IPS DF 19.7 (cell line): ENCODE results near the gene IFNG.
"Not testable (repeated sequence)": the region's sequence is repeated elsewhere in the genome, so short reads cannot be mapped to it uniquely, and the experiment has no call there.

Experiments used
- DNase-seq: peaks from one replicate; pipeline ENCODE4 v3.0.0-alpha.2; 2013; ENCODE audit warnings: low read depth, low spot score

Gene IFNG

DNA sequence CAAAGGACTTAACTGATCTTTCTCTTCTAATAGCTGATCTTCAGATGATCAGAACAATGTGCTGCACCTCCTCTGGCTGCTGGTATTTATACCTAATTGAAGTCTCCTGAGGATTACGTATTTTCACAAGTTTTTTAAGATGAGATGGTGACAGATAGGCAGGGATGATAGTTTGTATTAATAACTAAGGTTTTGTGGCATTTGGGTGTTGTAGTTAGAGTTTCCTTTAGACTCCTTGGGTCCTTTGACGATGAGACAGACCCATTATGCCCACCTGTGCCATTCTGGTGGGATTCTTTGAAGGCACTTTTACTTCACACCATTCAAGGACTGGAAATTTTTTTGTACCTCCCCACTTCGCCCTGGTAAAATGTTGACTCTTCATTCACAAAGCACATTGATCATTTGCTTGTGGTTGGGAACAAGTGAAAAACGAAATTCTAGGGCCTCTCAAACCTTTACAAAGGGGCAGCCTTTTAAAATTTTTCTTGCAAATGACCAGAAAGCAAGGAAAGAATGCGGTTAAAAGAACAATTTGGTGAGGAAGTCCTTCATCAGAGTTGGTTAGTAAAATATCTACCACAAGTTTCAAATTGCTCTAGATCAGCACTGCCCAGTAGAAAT, at the start of gene IFNG:
TSS of gene IFNG (minus strand) at position 60 of the 624 bp plus-strand sequence. CDS start 125 bp downstream, outside the sequence.
- DNase-seq = no peak

DNA sequence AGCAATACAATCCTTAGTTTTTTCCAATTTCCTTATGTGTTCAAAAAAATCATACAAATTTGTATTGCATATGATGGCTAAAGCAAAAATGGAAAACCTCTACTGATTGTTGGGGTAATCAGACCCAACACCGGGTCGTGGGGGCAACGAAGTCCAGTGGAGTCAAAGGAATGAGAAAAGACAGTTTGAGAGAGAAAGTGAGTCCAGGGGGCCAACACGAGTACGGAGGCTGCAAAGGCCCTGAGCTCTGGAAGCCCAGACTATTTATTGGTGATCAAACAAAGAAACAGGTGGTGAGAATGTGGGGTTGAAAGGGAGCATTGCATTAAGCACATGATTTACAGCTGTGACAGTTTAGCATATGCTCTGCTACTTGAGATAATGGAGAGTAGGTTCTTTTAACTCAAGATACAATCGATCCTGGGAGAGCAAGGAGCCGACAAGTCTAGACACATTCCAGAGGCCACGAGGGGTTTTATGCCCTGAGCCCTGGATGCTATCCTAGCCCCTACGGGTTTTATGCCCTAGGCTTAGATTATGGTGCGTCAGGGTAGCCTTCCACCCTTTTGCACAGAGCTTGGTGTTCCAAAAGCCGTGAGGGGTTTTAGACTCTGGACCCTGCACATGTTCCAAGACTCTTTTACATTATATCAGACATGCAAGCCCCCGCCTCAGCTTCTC, 49.6 kb upstream of the IFNG start:
- DNase-seq = not testable (repeated sequence)

DNA sequence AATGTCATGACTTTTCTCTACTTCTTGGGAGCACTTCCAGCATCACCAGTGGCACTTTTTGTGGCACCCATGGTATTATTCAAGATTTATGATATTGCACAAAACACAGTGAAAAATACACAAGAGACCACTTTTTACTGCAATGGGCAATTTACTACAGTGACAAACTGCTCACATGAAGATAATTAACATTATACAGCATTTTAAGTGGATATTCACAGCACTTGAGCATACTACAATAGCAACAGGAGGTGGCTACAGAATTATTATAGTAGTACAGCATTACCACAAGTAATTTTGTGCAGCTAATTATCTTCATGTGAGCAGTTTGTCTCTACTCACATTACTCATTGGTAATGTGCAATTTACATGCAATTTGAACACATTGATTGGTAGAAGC, 47.7 kb upstream of the IFNG start:
- DNase-seq = no peak

DNA sequence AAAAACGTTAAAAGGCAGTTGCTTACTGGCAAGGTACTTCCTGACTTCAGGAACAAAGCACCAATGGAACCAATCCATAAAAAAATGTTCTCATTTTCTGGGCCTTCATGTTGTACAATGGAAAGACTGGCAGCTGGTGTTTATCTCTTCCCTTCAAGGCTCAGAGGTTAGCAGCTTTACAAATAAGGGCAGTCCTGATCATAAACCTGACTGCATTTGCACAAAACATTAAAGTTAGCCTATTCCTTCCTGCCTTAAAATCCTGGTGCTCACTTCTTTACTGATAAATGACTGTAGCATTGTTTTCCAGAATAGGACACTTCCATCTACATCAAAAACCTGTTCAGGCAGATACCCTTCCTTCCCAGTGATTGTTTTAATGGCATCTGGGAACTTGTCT, 46.9 kb upstream of the IFNG start:
- DNase-seq = no peak

DNA sequence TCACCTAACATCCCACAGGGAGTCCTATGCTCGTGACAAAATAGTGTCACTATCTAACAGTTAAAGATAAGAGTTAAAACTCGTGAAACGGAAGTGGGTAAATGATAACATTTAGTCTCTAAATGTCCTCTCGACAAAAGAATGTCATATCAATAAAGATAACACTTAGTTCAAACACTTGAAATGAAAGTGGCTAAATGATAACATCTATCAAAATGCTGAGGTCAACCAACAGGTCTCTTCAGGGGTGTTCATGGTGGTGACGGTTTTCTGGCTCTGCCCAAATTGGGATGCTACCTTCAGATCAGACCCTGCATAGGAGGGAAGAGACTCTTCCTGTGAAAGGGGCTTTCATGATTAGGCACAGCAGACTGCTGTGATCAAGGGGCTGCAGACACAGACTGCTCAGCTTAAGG, 43.9 kb upstream of the IFNG start:
- no peak for DNase-seq

DNA sequence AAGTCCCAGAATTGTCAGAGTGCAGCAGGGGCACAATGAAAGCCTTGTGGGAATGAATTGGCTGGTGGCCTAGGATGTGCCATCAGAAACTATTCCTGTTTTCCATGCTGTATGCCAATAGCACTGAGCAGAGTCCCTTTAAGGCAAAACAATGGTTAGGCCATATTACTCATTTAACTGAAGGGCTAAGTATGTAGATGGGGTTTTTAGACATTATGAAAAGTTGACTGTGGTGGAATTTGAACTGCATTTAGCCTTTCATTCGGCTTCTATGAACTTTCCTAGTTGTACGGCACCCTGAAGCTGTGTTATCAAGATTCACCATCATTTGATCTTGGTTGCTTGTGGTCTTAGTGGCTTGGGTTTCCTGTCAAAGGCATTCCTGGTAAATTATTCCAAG, 41.3 kb upstream of the IFNG start:
- DNase-seq = no peak

DNA sequence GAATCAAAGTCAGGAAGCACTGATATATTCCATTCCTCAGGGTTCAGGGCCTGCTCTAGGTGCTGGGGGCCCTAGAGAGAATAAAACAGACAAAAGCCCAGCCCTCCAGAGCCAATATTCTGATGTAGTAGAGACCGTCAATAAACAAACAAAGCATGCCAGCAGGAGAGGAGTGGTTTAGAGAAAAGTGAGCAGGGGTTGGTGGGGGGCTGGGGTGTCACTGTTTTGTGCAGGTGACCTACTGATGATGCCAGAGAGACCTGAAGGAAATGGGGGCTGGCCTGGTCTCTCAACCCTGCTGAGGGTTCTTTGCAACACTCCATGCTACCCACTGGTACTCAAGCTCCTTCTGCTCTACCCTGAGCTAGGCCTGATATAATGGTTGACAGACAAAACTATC, 39.6 kb upstream of the IFNG start:
- no peak for DNase-seq

DNA sequence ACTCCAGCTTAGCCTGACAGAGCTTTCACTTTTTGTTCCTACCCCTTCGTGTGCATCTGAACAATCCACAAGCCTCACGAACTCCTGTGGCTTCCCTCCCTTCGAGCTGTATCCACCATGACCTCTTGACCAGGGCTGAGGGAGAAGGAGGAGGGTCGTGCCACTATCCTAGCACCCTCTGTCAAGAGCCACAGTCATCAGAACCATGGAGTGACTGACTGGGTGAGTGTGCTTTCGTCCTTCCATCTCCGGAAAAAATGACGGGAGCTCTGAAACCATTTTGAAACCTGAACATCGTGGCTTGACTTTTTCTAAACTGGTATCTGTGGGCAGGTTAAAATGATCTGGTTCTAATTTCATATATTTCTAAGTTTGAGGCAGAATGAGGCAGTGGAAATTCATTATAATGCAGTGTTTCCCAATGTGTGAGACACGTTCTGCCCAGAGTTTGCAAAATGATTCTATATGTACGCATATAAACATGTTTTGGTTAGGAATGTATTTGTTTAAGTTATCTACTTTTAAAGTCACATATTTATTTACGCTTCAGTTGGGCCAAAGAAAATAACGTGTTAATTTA, 39.1 kb upstream of the IFNG start:
- no peak for DNase-seq

DNA sequence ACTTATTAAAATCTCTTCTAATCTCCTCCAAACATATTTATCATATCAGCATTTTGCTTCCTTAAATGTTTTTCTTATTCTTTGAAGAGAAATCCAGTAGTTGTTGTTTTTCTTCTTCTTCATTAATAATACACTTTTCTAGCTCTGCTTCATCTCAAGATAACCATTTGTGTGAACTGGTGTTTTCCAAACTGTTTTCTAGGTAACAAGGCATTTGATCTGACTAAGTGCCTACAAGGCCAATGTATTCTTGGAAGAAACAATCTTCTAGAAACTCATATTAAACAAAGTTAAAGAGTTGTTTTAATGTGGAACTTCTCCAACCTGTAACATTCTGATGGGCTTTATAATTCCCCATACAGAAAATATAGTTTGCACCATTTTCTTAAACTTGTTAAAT, 30.8 kb upstream of the IFNG start:
- DNase-seq = no peak

DNA sequence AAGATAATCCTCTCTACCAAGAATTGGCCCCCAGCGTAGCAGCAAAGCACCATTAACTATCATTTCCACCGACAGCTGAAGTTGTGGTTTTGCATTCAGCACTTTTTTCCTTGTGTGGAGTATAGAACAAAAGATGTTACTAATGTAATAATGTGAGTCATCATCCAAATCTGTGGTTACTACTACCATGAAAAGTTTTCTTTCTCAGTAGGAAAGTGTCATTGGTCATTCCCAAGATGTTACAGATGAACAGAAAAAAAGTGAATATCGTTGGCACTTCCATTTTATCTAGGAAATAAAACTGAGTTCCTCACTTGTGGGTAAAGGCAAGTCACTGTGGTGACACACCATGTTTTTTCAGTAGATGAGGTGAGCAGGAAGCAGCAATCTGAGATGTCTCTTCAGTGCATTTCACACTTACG, 30.3 kb upstream of the IFNG start:
- no peak for DNase-seq

DNA sequence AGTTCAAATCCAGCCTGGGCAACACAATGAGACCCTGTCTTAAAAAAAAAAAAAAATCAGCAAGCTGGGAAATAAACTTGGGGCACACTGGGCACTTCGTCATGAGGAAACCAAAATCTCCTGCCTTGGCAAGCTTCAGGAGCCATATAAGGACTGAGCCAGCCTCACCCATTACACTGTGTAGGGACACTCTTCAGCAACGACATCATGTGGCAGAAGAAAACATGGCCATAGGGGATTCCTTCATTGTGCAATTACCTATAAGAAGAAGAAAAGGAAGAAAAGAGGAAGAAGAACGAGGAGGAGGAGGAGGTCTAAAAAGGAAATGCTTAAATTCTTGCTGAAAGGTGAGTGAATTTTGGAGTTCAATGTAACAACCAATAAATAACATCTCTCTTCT, 26.1 kb upstream of the IFNG start:
- no peak for DNase-seq

DNA sequence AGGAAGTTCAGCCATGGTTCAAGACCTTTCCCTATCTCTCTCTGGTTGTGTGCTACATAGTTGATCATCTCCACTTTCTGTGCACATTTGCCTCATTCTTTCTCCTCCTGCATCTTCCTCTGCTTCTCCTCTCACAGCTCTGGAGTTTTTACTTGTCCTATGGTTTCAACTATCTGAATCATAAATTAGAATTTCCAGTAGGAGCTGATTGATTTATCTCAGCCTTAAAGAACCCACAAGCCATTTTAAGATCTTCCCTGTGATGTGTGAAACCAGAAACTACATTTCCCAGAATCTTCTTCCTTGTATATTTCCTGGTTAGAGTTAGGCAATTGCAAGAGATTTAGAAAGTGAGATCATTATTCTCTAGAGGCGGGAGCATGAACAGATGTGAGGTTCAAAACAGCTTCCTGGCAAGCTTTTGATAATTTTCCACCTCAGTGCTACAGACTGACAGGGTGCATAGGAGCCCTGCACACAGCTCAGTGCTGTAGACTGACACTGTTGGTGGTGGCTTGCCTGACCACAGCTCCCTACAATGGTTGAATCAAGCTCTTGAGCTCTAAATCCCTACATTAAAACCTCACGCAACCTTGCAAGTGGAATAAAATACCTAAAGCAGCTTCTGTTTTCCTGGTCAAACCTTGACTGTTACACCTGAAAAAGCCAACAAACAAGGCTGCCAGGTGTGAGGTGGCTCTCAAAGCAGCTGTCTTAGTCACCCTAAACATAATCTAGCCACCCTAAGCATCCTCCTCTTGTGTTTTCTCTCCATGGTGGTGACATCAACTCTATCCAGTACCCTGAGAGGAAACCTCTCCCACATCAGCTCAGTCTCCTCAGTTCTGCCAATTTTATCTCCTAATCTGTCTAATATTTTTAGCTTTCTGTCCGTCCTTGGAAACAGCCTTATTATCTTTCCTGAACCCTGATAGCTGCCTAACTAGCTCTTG, 21.5 kb upstream of the IFNG start:
- no peak for DNase-seq

DNA sequence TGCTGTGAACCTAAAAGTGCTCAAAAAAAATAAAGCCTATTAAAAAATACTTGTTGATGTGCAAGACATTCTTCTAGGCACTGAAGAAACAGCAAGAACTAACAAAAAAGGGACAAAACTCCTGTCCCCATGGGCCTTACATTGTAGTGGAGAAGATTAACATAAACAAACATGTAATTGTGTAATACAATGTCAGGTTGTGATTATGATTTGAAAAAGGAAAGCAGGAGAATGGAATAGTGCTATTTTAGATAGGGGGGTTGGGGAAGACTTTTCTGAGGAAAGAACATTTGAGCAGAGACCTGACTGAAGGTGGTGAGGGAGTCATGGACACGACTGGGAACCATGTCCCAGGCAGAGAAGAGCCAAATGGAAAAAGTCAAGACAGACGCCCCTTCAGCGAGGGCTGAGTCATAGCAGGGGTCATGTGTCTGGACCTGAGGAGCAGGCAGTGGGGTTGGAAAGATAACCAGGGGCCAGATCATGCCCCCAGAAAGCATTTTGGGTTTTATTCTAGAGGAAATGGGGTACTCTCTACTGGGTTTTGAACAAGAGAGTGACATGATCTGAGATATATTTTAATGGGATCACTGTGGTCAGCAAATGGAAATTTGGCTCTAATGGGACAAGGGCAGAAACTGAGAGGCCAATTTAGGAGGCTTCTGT, 19.4 kb upstream of the IFNG start:
- no peak for DNase-seq

DNA sequence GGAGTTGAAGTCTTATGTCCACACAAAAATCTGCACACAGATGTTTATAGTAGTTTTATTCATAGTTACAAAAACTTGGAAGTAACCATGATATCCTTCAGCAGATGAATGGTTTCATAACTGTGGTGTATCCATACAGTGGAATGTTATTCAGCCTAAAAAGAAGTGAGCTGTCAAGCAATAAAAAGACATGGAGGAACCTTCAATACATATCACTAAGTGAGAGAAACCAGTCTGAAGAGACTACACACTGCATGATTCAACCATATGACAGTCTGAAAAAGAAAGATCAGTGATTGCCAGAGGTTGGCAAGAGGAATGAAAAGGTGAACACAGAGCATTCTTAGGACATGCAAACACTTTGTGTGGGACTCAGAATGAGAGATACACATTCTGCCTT, 18.6 kb upstream of the IFNG start:
- no peak for DNase-seq

DNA sequence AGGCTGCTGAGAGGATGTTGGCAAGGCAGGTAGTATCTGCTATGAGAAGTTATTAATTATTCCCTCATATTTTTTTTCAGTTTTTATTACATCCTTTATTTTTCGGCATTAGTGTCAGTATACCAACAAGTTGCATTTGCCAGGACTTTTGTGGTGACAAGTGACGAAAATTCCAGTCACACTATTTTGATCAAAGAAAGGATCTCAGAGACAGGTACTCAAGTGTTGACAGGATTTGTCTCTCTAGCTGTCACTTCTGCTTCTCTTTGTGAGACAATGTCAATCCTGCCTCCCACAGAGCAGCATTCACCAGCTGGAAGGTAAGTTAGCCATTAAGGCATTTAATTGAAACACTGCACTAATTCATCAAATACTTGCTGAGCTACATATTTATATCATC, 18.0 kb upstream of the IFNG start:
- DNase-seq = no peak

DNA sequence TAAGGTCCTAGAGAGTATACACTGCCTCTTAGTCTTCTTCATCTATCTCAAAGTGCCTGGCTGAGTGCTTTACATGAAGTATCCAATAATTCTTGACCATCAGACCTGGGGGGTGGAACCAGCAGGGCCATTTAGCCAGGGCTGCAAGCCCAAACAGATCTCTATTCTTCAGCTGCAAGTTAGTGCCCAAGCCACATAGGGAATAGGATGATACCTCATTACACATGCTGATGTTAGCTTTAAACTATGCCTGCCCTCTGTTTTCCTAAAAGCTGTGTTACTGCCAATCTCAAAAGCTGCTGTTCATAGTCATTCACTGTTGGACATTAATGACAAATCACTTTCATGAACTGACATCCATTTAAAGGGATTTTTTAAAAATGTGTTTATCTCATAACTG, 16.7 kb upstream of the IFNG start:
- no peak for DNase-seq

DNA sequence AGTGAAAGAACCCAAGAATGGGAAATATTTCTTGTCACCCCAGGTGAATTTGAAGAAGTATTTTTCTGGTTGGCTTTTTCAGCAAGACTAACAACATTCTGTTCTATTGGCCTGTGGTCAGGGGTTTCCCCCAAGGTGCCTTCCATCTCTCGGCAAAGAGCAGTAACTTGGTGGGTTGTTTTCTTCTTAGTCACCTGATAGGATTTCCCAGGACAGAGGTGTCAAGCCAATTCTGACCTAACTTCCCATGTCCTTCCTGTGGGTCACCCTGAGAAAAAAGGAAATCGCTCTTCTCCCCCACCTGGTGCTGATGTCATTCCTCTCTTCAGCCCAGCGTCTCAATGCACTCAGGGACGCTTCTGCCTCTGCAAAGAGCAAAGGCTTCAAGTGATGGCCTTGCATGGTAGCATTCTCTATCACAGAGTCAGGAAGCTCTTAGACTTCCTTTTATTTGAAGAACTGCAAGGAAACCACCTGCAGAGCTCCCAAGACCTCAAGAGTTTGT, 16.1 kb upstream of the IFNG start:
- DNase-seq = no peak

DNA sequence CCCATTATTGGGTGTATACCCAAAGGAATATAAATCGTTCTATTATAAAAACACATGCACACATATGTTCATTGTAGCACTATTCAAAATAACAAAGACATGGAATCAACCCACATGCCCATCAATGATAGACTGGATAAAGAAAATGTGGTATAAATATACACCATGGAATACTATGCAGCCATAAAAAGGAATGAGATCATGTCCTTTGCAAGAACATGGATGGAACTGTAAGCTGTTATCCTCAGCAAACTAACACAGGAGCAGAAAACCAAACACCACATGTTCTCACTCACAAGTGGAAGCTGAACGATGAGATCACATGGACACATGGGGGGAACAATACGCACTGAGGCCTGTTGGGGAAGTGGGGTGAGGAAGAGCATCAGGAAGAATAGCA, 15.2 kb upstream of the IFNG start:
- not testable (repeated sequence) for DNase-seq

DNA sequence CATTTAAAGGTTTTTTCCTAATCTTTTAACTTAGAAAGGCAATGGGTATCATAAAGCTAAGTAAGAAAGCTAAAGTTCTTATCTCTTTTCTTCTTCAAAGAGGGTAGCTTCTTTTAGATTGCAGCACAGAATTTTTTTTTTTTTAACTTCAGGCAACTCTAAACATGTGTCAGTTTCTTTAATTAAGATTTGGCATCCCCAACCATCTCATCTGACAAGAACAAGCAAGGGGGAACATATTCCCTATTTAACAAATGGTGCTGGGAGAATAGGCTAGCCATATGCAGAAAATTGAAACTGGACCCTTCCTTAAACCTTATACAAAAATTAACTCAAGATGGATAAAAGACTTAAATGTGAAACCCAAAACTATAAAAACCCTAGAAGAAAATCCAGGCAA, 14.3 kb upstream of the IFNG start:
- no peak for DNase-seq

DNA sequence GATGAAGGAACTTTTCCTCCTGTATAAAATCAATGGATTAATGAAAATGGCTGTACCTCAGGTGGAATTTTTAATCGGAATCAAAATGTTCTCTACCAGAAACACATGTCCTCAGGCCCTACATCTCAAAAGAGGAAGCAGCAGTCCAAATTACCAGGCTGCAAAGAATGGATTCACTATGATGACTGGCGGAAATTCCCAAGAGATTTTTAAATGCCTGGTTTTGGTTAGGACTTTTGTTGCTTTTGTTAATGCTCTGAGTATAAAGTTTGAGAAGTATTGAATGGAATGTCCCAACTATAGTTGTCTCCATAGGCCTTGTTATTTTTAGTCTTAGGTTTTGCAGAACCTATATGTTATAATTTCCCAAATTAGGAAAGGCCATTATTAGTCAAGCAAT, 11.2 kb upstream of the IFNG start:
- DNase-seq = no peak

DNA sequence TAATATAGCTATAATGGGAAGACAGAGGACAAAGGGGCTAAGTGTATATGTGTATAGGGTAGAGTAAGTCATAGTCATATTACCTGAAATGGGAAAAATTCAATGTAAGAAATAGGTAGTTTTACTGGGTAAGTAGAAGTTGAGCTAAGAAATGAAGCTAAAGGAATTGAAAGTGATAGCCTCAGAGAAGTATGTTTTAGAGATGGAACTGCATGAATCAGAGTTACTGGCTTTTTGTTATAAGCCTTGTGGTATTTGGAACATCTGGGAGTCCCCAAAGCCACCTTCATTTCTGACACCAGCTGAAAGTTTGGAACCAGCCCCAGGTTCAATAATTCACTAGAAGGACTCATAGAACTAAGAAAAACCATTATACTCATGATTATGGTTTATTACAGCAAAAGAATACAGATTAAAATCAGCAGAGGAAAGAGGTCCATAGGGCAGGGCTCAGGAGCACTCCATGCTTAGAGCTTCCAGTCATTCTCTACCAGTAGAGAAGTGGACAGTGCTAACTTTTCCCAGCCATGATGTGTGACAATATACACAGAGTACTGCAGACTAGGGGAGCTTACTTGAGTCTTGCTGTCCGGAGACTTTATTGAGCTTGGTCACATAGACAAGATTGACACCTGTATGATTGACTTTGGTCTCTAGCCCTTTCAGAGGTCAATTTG, 9.8 kb upstream of the IFNG start:
- DNase-seq = no peak
